ENCODE measurements around the gene MBP.

DNA sequence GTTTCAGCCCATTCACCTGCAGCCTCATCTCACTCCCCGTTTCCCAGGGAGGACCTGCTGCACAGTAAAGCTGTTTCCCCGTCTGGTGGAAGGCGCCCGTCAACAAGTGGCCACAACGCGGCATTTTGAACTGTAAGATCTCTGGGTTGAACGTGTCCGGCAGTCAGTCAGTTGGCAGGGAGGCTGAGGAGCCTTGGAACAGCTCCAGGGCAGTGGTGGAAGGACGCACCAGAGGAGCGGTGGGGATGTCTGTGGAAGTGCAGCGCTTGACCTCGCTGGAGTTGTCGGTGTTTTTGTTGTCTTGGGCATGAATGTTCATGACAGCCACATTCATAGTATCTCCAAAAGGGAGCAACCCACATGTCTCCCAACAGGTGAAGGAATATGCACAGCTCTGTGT is 31.4 kb upstream of the MBP start:
- TF ChIP-seq CTCF (IDR thresholded peaks at IDR 0.05) (no peak), POLR2A (IDR thresholded peaks at IDR 0.05) (no peak)

All from thyroid gland (tissue), 4 donors.